Lung (tissue), 12 donors: ENCODE measurements around the gene HSPA6. TPM values are rescaled to one million over a fixed set of nuclear protein-coding genes. Genes with fewer than 3 reads are reported as not detected.

Source experiments
- ATAC-seq: fragments of 200-7000 bp; cut with Tn5 transposase; one replicate; pipeline ENCODE4 v1.9.1; 2020; ENCODE audit warnings: moderate number of reproducible peaks; ENCODE audit not compliant: insufficient read depth, low FRiP score
- DNase-seq, 3 donors: peaks; one replicate each; pipeline ENCODE4 v3.0.0-alpha.2; 2013 to 2017
- H3K27ac ChIP-seq, 2 donors: one replicate each; pipeline ENCODE4 v1.5.1; 2013; ENCODE audit warnings: mild to moderate bottlenecking in 2 of 2, moderate library complexity in 2 of 2, control low read depth in 1 of 2, inconsistent platforms in 1 of 2, low read depth in 1 of 2, low read length in 1 of 2
- H3K27me3 ChIP-seq, 3 donors: one replicate each; pipeline ENCODE4 v1.5.1; 2013; ENCODE audit warnings: low read length in 2 of 3; ENCODE audit not compliant: control insufficient read depth in 3 of 3, insufficient read depth in 3 of 3
- H3K36me3 ChIP-seq, 4 donors: one replicate each; pipeline ENCODE4 v1.5.1; 2013; ENCODE audit warnings: low read length in 4 of 4, mild to moderate bottlenecking in 1 of 4, moderate library complexity in 1 of 4; ENCODE audit not compliant: control insufficient read depth in 4 of 4, insufficient read depth in 4 of 4
- H3K4me1 ChIP-seq, 5 donors: one replicate each; pipeline ENCODE4 v1.5.1; 2013; ENCODE audit warnings: low read length in 5 of 5, mild to moderate bottlenecking in 2 of 5, moderate library complexity in 1 of 5; ENCODE audit not compliant: control insufficient read depth in 5 of 5, insufficient read depth in 5 of 5
- H3K4me3 ChIP-seq: one replicate; pipeline ENCODE4 v1.5.1; 2013; ENCODE audit warnings: mild to moderate bottlenecking, control low read depth, moderate library complexity
- H3K9ac ChIP-seq, 2 donors: one replicate each; pipeline ENCODE4 v1.5.1; 2013; ENCODE audit warnings: low read length in 2 of 2, control low read depth in 1 of 2; ENCODE audit not compliant: insufficient read depth in 1 of 2
- H3K9me3 ChIP-seq, 4 donors: one replicate each; pipeline ENCODE4 v1.5.1; 2013; ENCODE audit warnings: low read length in 3 of 4, mild to moderate bottlenecking in 1 of 4, moderate library complexity in 1 of 4; ENCODE audit not compliant: control insufficient read depth in 4 of 4, insufficient read depth in 3 of 4
- CTCF ChIP-seq: IDR thresholded peaks from 2 replicates; pipeline ENCODE4 v1.5.1; 2012; ENCODE audit warnings: mild to moderate bottlenecking; ENCODE audit errors: control extremely low read depth, extremely low read depth
- WGBS, 2 donors: extraction: QIAGEN DNeasy Blood & Tissue Kit; methylation state at CpG; one replicate each; pipeline ENCODE4 v1.1.7; 2013; 5-methylcytosine and 5-hydroxymethylcytosine counted together
- polyA plus RNA-seq, 2 donors: library from polyadenylated mRNA; stranded (reverse); fragments of 200-250 nt; gene quantifications; one replicate each; pipeline ENCODE4 v1.2.1, GENCODE V29; 2013
- total RNA-seq, 2 donors: library from RNA; depleted of rRNA in 1 of 2; stranded (reverse); fragments of >200 nt in 1 of 2; gene quantifications; one replicate each; pipeline ENCODE4 v1.2.1, GENCODE V29; 2014 to 2021
- donor health status: control.
- donor health status: control.
- donor health status: Bipolar disorder and iron deficiency.
- donor health status: healthy.
- donor health status: DM: yes; HTN: yes; CAD: no.

HSPA6 gene
- total and polyA plus RNA-seq, 4 donors = 11.7 to 42.5 (median 25.2) TPM

- DNase-seq (no peak), ATAC-seq (no peak)
- Histone ChIP-seq H3K4me3 (no peak overlapping the region), H3K36me3 (no peaks in the 10 kb centered on the region), H3K9me3 (no peaks in the 10 kb centered on the region), H3K27ac (no peak overlapping the region), H3K9ac (no peak overlapping the region), H3K4me1 (no peaks in the 10 kb centered on the region), H3K27me3 (peaks cover 0 to 10% (median 6%) of the 10 kb centered on the region in 3 donors)
- TF ChIP-seq CTCF = no peak
- 27 to 82% methylated on average over 1 of the region's 1 CpG for WGBS, 2 donors
Observed at GRCh38 chr1:161497961-161498360, 26.4 kb upstream of the HSPA6 start.

GRCh38 chr1:161498646-161499045 lies 25.7 kb upstream of the HSPA6 start:
- Histone ChIP-seq H3K27me3 (peaks cover 0 to 10% (median 7%) of the 10 kb centered on the region in 3 donors), H3K36me3 (no peaks in the 10 kb centered on the region), H3K9me3 (no peaks in the 10 kb centered on the region), H3K4me1 (peaks cover 0 to under 1% (median 0%) of the 10 kb centered on the region in 5 donors), H3K9ac (no peak overlapping the region), H3K4me3 (no peak overlapping the region), H3K27ac (no peak overlapping the region)
- DNase-seq (no peak), ATAC-seq (no peak)
- TF ChIP-seq CTCF = no peak
- WGBS, 2 donors = 95 to 98% methylated on average over 2 of the region's 2 CpGs

- TF ChIP-seq CTCF = no peak
- Histone ChIP-seq H3K9me3 (no peaks in the 10 kb centered on the region), H3K27me3 (peaks cover 0 to 10% (median 9%) of the 10 kb centered on the region in 3 donors), H3K4me1 (peaks cover 0 to 2% (median 0%) of the 10 kb centered on the region in 5 donors), H3K27ac (peak overlapping the region in 1 of 2 donors; percentile 61), H3K9ac (no peak overlapping the region), H3K4me3 (no peak overlapping the region), H3K36me3 (no peaks in the 10 kb centered on the region)
- ATAC-seq = no peak
- WGBS, 2 donors = 63 to 66% methylated on average over 8 of the region's 8 CpGs
- peak in 2 of 3 donors; percentile 34 to 38 for DNase-seq
Observed at GRCh38 chr1:161499099-161500039, 25.0 kb upstream of the HSPA6 start.
